K562 treated with DMSO at 1 percent for 12 hours (cell line): ENCODE data around the gene LRRC17. TPM values are rescaled to one million over a fixed set of nuclear protein-coding genes. Genes with fewer than 3 reads are reported as not detected.

ENCODE experiments used
- total RNA-seq: library from RNA; unstranded; fragments of 300-600 nt; gene quantifications from 2 replicates; pipeline ENCODE4 v1.2.3, GENCODE V29; 2022; ENCODE audit not compliant: insufficient read depth

The LRRC17 gene
- total RNA-seq, result not detected in 2 replicates

GRCh38 chr7:102912742-102913141 lies at the start of gene LRRC17:
LRRC17 (plus strand) TSS chr7:102913000; CDS start chr7:102933914, 20,914 bp downstream.

Other genes starting within 250 kb of the LRRC17 start
- 0.41 and 3.0 TPM in 2 replicates for gene POLR2J2, start 241.3 kb upstream of the LRRC17 start, total RNA-seq
- 9.4 and 11.6 TPM in 2 replicates for gene FAM185A, start 164.0 kb upstream of the LRRC17 start, total RNA-seq
- gene FBXL13, start 161.8 kb downstream of the LRRC17 start, total RNA-seq, result 8.8 and 21.0 TPM in 2 replicates
- 26.3 and 43.4 TPM in 2 replicates for gene ARMC10, start 162.1 kb downstream of the LRRC17 start, total RNA-seq
- 1.4 and 9.1 TPM in 2 replicates for gene NAPEPLD, start 236.1 kb downstream of the LRRC17 start, total RNA-seq